GM12892 (cell line): ENCODE data around the gene LIME1.

ENCODE experiments used
- POLR2AphosphoS5 ChIP-seq: IDR thresholded peaks from 2 replicates; pipeline ENCODE4 v1.6.1; 2011; ENCODE audit warnings: low read depth, low read length, control low read depth
- TAF1 ChIP-seq: IDR thresholded peaks from 2 replicates; pipeline ENCODE4 v1.6.1; 2011; ENCODE audit warnings: low read depth, mild to moderate bottlenecking, control low read depth, low read length, borderline replicate concordance

DNA sequence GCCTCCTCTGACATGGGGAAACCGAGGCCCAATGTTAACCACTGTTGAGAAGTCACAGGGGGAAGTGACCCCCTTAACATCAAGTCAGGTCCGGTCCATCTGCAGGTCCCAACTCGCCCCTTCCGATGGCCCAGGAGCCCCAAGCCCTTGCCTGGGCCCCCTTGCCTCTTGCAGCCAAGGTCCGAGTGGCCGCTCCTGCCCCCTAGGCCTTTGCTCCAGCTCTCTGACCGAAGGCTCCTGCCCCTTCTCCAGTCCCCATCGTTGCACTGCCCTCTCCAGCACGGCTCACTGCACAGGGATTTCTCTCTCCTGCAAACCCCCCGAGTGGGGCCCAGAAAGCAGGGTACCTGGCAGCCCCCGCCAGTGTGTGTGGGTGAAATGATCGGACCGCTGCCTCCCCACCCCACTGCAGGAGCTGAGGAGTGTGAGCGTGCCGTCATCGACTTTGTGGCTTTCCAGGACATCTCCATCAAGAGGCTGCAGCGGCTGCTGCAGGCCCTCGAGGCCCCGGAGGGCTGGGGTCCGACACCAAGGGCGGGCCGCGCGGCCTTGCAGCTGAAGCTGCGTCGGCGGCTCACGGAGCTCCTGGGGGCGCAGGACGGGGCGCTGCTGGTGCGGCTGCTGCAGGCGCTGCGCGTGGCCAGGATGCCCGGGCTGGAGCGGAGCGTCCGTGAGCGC is 38.5 kb upstream of the LIME1 start:
- TF ChIP-seq POLR2AphosphoS5 = no peak
- no peak for TF ChIP-seq TAF1
